ENCODE results near the gene TFB1M. TPM values are rescaled to one million over a fixed set of nuclear protein-coding genes. Genes with fewer than 3 reads are reported as not detected.
"Not testable (repeated sequence)": the region's sequence is repeated elsewhere in the genome, so short reads cannot be mapped to it uniquely, and the experiment has no call there.

The TFB1M gene
- total RNA-seq, 1 experiment from 2014 or later, result 45.0 TPM

- Histone ChIP-seq H3K4me3 (ENCODE audit: low read length) (no peak overlapping the region), H3K79me2 (ENCODE audit: low read length) (peaks cover 53% of the 10 kb centered on the region), H3K4me1 (ENCODE audit: low read length) (peaks cover 15% of the 10 kb centered on the region), H2AFZ (ENCODE audit: low read length) (no peak overlapping the region), H3K27me3 (ENCODE audit: low read length) (no peaks in the 10 kb centered on the region), H3K9me3 (ENCODE audit: low read length) (no peaks in the 10 kb centered on the region), H3K36me3 (ENCODE audit: insufficient read depth, low read length) (peaks cover 28% of the 10 kb centered on the region), H3K9ac (ENCODE audit: low read length) (no peak overlapping the region), H3K9me2 (replicated peaks; ENCODE audit: insufficient read depth, low read length) (no peaks in the 10 kb centered on the region), H4K20me1 (ENCODE audit: insufficient read depth, low read depth, low read length) (no peaks in the 10 kb centered on the region), H3K4me2 (ENCODE audit: low read depth, low read length, poor library complexity, severe bottlenecking) (no peak overlapping the region), H3K27ac (ENCODE audit: low read length) (no peak overlapping the region)
- no peak for DNase-seq
Observed at GRCh38 chr6:155270561-155271091, 43.7 kb downstream of the TFB1M start.

GRCh38 chr6:155269765-155270164 is 44.5 kb downstream of the TFB1M start:
- H3K9ac ChIP-seq (ENCODE audit: low read length), result no peak overlapping the region
- H3K4me2 ChIP-seq (ENCODE audit: low read depth, low read length, poor library complexity, severe bottlenecking), result no peak overlapping the region
- no peak overlapping the region for H3K4me3 ChIP-seq (ENCODE audit: low read length)
- H3K27me3 ChIP-seq (ENCODE audit: low read length), result no peaks in the 10 kb centered on the region
- H4K20me1 ChIP-seq (ENCODE audit: insufficient read depth, low read depth, low read length), result no peaks in the 10 kb centered on the region
- no peaks in the 10 kb centered on the region for H3K9me2 ChIP-seq (replicated peaks; ENCODE audit: insufficient read depth, low read length)
- no peak for DNase-seq
- H3K79me2 ChIP-seq (ENCODE audit: low read length), result peaks cover 59% of the 10 kb centered on the region
- H3K36me3 ChIP-seq (ENCODE audit: insufficient read depth, low read length), result peaks cover 32% of the 10 kb centered on the region
- H3K9me3 ChIP-seq (ENCODE audit: low read length), result no peaks in the 10 kb centered on the region
- no peak overlapping the region for H2AFZ ChIP-seq (ENCODE audit: low read length)
- no peak overlapping the region for H3K27ac ChIP-seq (ENCODE audit: low read length)
- H3K4me1 ChIP-seq (ENCODE audit: low read length), result peaks cover 18% of the 10 kb centered on the region

GRCh38 chr6:155268088-155268867 is 46.0 kb downstream of the TFB1M start:
- H3K27me3 ChIP-seq (ENCODE audit: low read length); H4K20me1 ChIP-seq (ENCODE audit: insufficient read depth, low read depth, low read length); H3K9ac ChIP-seq (ENCODE audit: low read length); H2AFZ ChIP-seq (ENCODE audit: low read length); H3K9me3 ChIP-seq (ENCODE audit: low read length); H3K4me2 ChIP-seq (ENCODE audit: low read depth, low read length, poor library complexity, severe bottlenecking); H3K9me2 ChIP-seq (replicated peaks; ENCODE audit: insufficient read depth, low read length); H3K4me3 ChIP-seq (ENCODE audit: low read length); H3K27ac ChIP-seq (ENCODE audit: low read length): not testable (repeated sequence)
- peaks cover 22% of the 10 kb centered on the region for H3K36me3 ChIP-seq (ENCODE audit: insufficient read depth, low read length)
- H3K4me1 ChIP-seq (ENCODE audit: low read length), result peaks cover 21% of the 10 kb centered on the region
- DNase-seq, result peak; percentile 59
- peaks cover 64% of the 10 kb centered on the region for H3K79me2 ChIP-seq (ENCODE audit: low read length)

GRCh38 chr6:155267411-155267810 is 46.9 kb downstream of the TFB1M start:
- Histone ChIP-seq H3K27ac (ENCODE audit: low read length) (no peak overlapping the region), H3K36me3 (ENCODE audit: insufficient read depth, low read length) (peaks cover 21% of the 10 kb centered on the region), H3K4me1 (ENCODE audit: low read length) (peaks cover 27% of the 10 kb centered on the region), H2AFZ (ENCODE audit: low read length) (no peak overlapping the region), H3K9ac (ENCODE audit: low read length) (no peak overlapping the region), H3K9me3 (ENCODE audit: low read length) (no peaks in the 10 kb centered on the region), H3K9me2 (replicated peaks; ENCODE audit: insufficient read depth, low read length) (no peaks in the 10 kb centered on the region), H4K20me1 (ENCODE audit: insufficient read depth, low read depth, low read length) (no peaks in the 10 kb centered on the region), H3K27me3 (ENCODE audit: low read length) (no peaks in the 10 kb centered on the region), H3K4me3 (ENCODE audit: low read length) (no peak overlapping the region), H3K4me2 (ENCODE audit: low read depth, low read length, poor library complexity, severe bottlenecking) (no peak overlapping the region), H3K79me2 (ENCODE audit: low read length) (peaks cover 66% of the 10 kb centered on the region)
- DNase-seq, result no peak

GRCh38 chr6:155265843-155266535 is 48.3 kb downstream of the TFB1M start:
- Histone ChIP-seq H3K9me3 (ENCODE audit: low read length) (no peaks in the 10 kb centered on the region), H3K4me2 (ENCODE audit: low read depth, low read length, poor library complexity, severe bottlenecking) (no peak overlapping the region), H3K4me1 (ENCODE audit: low read length) (peaks cover 36% of the 10 kb centered on the region), H2AFZ (ENCODE audit: low read length) (no peak overlapping the region), H3K9me2 (replicated peaks; ENCODE audit: insufficient read depth, low read length) (no peaks in the 10 kb centered on the region), H3K27ac (ENCODE audit: low read length) (no peak overlapping the region), H3K79me2 (ENCODE audit: low read length) (peaks cover 69% of the 10 kb centered on the region), H3K4me3 (ENCODE audit: low read length) (no peak overlapping the region), H3K36me3 (ENCODE audit: insufficient read depth, low read length) (peaks cover 21% of the 10 kb centered on the region), H3K9ac (ENCODE audit: low read length) (no peak overlapping the region), H4K20me1 (ENCODE audit: insufficient read depth, low read depth, low read length) (no peaks in the 10 kb centered on the region), H3K27me3 (ENCODE audit: low read length) (no peaks in the 10 kb centered on the region)
- DNase-seq, result no peak

GRCh38 chr6:155264693-155265320 is 49.5 kb downstream of the TFB1M start:
- Histone ChIP-seq H3K9me3 (ENCODE audit: low read length) (no peaks in the 10 kb centered on the region), H4K20me1 (ENCODE audit: insufficient read depth, low read depth, low read length) (no peaks in the 10 kb centered on the region), H2AFZ (ENCODE audit: low read length) (no peak overlapping the region), H3K79me2 (ENCODE audit: low read length) (peaks cover 60% of the 10 kb centered on the region), H3K36me3 (ENCODE audit: insufficient read depth, low read length) (peaks cover 24% of the 10 kb centered on the region), H3K4me3 (ENCODE audit: low read length) (no peak overlapping the region), H3K27me3 (ENCODE audit: low read length) (no peaks in the 10 kb centered on the region), H3K27ac (ENCODE audit: low read length) (no peak overlapping the region), H3K9me2 (replicated peaks; ENCODE audit: insufficient read depth, low read length) (no peaks in the 10 kb centered on the region), H3K9ac (ENCODE audit: low read length) (no peak overlapping the region), H3K4me1 (ENCODE audit: low read length) (peaks cover 36% of the 10 kb centered on the region), H3K4me2 (ENCODE audit: low read depth, low read length, poor library complexity, severe bottlenecking) (no peak overlapping the region)
- no peak for DNase-seq

- DNase-seq, result no peak
- no peaks in the 10 kb centered on the region for H3K27me3 ChIP-seq (ENCODE audit: low read length)
- no peaks in the 10 kb centered on the region for H4K20me1 ChIP-seq (ENCODE audit: insufficient read depth, low read depth, low read length)
- no peaks in the 10 kb centered on the region for H3K9me2 ChIP-seq (replicated peaks; ENCODE audit: insufficient read depth, low read length)
- no peak within 1 kb of the TSS for H2AFZ ChIP-seq (ENCODE audit: low read length)
- H3K79me2 ChIP-seq (ENCODE audit: low read length), result peaks cover 58% of the 10 kb centered on the region
- H3K36me3 ChIP-seq (ENCODE audit: insufficient read depth, low read length), result peaks cover 26% of the 10 kb centered on the region
- peaks cover 36% of the 10 kb centered on the region for H3K4me1 ChIP-seq (ENCODE audit: low read length)
- H3K4me3 ChIP-seq (ENCODE audit: low read length), result 0 out of 2 replicates have a peak within 1 kb of the TSS, but pooled peaks have one; percentile 20
- H3K27ac ChIP-seq (ENCODE audit: low read length), result peak within 1 kb of the TSS; percentile 72
- H3K9me3 ChIP-seq (ENCODE audit: low read length), result no peaks in the 10 kb centered on the region
- H3K9ac ChIP-seq (ENCODE audit: low read length), result no peak within 1 kb of the TSS
- peak within 1 kb of the TSS; percentile 61 for H3K4me2 ChIP-seq (ENCODE audit: low read depth, low read length, poor library complexity, severe bottlenecking)
Observed at GRCh38 chr6:155263373-155264063, 50.8 kb downstream of the TFB1M start, which contains the start of gene CLDN20. CLDN20 (plus strand) TSS chr6:155264013; CDS start chr6:155275720, 11,707 bp downstream.

Measured in Karpas-422 (cell line).